HG03103 (cell line): Measurements from ENCODE around the gene MMP27.
"Not testable (repeated sequence)": the region's sequence is repeated elsewhere in the genome, so short reads cannot be mapped to it uniquely, and the experiment has no call there.

Source experiments
- ATAC-seq: cut with Tn5 transposase; IDR thresholded peaks from one replicate; pipeline ENCODE4 v1.9.1; 2021; ENCODE audit warnings: low read depth; ENCODE audit not compliant: unreplicated experiment

The MMP27 gene

DNA sequence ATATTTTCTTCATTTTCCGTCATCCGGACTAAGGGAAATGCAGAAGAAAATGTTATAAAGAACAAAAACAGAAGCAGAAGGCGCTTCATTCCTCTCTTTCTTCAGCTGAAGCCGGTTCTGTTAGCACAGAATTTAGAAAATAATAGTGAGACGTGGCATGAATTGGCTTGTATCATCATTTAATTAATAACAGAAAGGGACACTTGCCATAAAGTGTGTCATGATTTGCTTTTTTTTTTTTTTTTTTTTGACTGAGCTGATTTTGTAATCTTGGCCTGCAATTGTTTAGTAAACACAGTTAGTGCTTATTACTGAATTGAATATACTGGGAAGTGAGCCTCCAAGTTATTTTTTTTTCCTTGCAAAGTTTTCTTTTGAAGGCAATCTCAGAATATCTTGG, at the start of gene MMP27:
Gene MMP27, minus strand, starts transcription at position 144 of the 400 bp plus-strand sequence. Its CDS starts 55 bp downstream, at position 89.
- no peak for ATAC-seq

GRCh38 chr11:102753267-102753666, 47.7 kb upstream of the MMP27 start:
- no peak for ATAC-seq

- ATAC-seq = no peak
These were observed 46.1 kb upstream of the MMP27 start for GRCh38 chr11:102751673-102752072.

- ATAC-seq = no peak
These were observed 43.6 kb upstream of the MMP27 start for GRCh38 chr11:102749101-102749722.

GRCh38 chr11:102746746-102747578, 41.4 kb upstream of the MMP27 start:
- ATAC-seq = not testable (repeated sequence)

DNA sequence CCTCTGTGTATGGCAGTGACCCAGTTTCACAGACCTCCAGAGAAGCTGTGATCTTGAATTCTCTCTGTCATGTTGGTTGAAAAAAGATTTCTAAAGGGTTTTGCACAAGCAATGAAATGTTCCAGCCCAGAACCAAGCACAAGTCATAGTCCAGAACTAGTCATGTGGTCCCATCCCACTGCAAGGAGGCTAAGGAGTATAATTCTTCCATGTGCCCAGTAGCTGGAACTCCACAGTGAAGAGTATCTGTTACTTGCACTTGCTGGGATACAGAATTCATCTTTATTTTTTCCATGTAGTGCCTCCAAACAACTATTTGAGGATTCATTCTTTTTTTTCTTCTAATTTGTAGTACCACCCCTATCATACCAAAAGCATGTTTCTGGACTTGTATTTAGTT, 29.1 kb upstream of the MMP27 start:
- no peak for ATAC-seq

DNA sequence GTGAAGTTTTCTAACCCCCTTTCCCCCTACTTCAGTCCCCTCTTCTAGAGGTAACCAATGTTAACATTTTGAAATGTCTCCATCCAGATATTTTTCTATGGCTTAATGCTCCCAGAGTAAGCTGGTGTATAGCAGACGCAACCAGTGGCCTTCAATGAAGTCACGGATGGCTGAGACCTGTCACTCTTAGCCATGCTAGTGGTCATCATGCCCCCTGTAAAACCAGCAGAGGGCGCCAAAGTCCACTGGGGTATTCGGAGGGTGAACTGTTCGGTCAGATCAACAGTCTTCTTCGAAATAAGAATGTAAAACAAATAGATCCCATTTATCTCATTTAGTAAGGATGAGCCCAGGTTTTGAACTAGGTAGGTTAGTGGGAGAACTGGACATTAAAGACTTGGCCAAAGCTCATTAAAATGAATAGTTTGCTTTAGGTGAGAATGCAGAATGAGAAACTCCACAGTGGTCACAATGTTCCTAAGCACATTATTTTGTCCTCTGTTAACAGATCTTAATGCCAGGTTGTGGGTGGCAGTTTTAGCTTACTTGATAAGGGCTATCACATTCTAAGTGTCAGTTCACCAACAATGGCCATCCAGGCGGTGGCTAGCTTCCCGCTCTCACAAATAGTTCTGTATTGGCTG, 27.8 kb upstream of the MMP27 start:
- ATAC-seq = peak; percentile 82

DNA sequence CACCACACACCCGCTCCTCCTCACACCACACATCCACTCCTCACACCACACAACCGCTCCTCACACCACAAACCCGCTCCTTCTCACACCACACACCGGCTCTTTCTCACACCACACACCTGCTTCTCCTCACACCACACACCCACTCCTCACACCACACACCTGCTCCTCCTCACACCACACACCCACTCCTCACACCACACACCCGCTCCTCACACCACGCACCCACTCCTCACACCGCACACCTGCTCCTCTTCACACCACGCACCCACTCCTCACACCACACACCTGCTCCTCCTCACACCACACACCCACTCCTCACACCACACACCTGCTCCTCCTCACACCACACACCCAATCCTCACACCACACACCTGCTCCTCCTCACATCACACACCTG, 25.4 kb upstream of the MMP27 start:
- ATAC-seq = not testable (repeated sequence)

DNA sequence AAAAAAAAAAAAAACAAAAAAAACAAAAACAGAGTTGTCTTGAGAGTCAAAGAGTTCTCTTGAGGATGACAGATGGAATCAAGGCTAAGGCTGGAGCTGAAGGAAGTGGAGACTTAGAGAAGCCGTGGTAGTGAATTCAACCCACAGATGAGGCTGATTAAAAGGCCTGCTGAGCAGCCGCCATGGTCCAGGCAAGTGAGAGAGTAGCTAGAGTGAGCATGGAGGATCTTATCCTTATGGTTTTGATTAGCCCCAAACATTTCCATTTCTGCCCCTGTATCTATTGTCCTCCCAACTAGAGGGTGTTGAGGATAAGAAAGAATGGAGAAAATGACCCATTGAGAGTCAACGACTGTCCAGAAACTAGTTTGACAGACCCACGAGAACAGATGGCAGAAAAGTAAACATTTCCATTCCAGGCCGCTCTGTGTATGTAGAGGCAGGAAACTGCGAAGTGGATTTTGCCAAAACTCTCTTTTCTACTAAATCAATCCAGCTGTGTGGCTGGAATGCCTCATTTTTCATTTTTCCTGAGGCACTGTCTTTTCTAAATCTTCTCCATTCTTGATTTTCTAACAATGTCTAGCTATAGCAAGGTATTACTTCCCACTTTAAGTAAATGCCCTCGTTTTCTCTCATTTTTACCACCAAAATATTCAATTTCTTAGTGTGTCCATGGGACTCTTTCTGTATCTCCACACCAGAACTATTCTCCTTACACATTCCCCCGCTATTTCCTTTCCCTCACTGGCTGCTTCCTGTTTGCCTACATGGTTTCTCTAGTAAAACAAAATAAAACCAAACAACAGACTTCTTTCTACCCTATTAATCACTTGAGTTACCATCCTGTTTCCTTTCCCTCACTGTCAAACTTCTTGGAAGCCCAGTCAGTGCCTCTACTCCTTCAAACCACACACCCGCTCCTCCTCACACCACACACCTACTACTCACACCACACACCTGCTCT, 24.6 kb upstream of the MMP27 start:
- ATAC-seq = no peak

- no peak for ATAC-seq
These were observed 22.3 kb upstream of the MMP27 start for GRCh38 chr11:102727890-102728289.

- ATAC-seq = no peak
These were observed 19.4 kb upstream of the MMP27 start, which contains the start of gene MMP8 for GRCh38 chr11:102724904-102725500. Gene MMP8 (minus strand): TSS chr11:102724954. CDS start chr11:102724855, 99 bp downstream.

- no peak for ATAC-seq
These were observed 17.3 kb upstream of the MMP27 start for GRCh38 chr11:102722821-102723220.

GRCh38 chr11:102719620-102720277, 14.2 kb upstream of the MMP27 start:
- no peak for ATAC-seq

DNA sequence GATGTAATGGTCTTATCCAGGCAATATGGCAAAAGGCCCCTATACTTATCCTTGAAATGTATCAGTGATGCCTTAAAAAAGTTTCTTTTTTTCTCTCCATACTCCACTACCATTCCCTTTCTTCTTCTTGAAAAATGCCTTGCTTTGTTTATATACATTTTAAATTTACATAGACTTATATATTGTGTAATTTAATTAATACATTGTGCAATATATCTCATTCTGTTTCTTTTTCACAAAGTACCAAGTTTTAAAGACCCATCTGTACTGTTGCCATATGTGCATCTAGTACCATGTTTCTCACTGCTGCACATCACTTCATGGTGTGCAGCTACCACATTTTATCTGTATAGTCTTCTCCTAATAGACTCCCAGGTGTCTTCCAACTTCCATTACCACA, 11.7 kb upstream of the MMP27 start:
- no peak for ATAC-seq

- peak; percentile 68 for ATAC-seq
These were observed 11.0 kb upstream of the MMP27 start for GRCh38 chr11:102716527-102716926.

- no peak for ATAC-seq
These were observed 6.6 kb upstream of the MMP27 start for GRCh38 chr11:102712137-102712536.

- no peak for ATAC-seq
These were observed 3.8 kb upstream of the MMP27 start for GRCh38 chr11:102709201-102709945.

- no peak for ATAC-seq
These were observed 3.1 kb upstream of the MMP27 start for GRCh38 chr11:102708654-102709053.

DNA sequence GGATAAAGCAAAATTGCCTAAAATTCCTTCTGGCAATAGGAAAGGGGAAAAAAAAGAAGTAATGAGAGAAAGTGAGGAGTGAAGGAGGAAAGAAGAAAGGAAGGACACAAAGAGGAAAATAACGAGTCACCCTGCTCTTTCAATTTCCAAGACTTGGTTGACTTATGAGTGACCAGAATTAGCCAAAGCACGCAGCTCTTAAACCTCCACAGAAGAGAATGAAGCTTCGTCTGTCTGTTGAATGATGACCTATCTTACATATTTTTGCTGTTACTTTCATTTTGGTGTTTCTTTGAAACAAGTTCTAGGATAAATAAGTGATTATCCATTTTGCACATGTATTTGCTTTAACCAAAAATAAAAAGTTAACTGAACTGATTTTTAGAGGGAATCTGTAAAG, 728 bp downstream of the MMP27 start:
- ATAC-seq = no peak
